K562 (cell line): ENCODE results near the gene DNAJB1.

ENCODE experiments used
- CBFB ChIP-seq: sonication (generic); formaldehyde crosslinking; IDR thresholded peaks from 2 replicates; pipeline ENCODE4 v1.4.0; 2020; ENCODE audit warnings: mild to moderate bottlenecking, missing genetic modification reagents
- E4F1 ChIP-seq: fragments of 250-450 bp; sonication (Bioruptor Pico); IDR thresholded peaks from 2 replicates; pipeline ENCODE4 v1.5.0; 2021; ENCODE audit warnings: mild to moderate bottlenecking, borderline replicate concordance
- HDAC6 ChIP-seq: IDR thresholded peaks from 2 replicates; pipeline ENCODE4 v1.6.1; 2012; ENCODE audit warnings: low read depth, mild to moderate bottlenecking, control low read depth, inconsistent platforms, low read length, moderate library complexity
- HNRNPLL ChIP-seq: fragments of 200-400 bp; formaldehyde crosslinking; IDR thresholded peaks from 2 replicates; pipeline ENCODE4 v1.6.1; 2017; ENCODE audit warnings: low read length, low read depth, mild to moderate bottlenecking; ENCODE audit not compliant: poor library complexity, severe bottlenecking
- NCOA4 ChIP-seq: fragments of 450-650 bp; IDR thresholded peaks from 2 replicates; pipeline ENCODE4 v1.6.1; 2018; ENCODE audit warnings: mild to moderate bottlenecking; ENCODE audit not compliant: partially characterized antibody
- POLR2A ChIP-seq: fragments of 450-650 bp; conservative IDR thresholded peaks from 2 replicates; pipeline ENCODE4 v1.6.1; 2016
- POLR2AphosphoS5 ChIP-seq: IDR thresholded peaks from 2 replicates; pipeline ENCODE4 v1.6.1; 2011; ENCODE audit warnings: mild to moderate bottlenecking, low read depth, low read length, moderate library complexity; ENCODE audit not compliant: control insufficient read depth, insufficient read depth
- TAF7 ChIP-seq: fragments of 450-650 bp; IDR thresholded peaks from 2 replicates; pipeline ENCODE4 v1.6.1; 2016; ENCODE audit warnings: missing genetic modification characterization, missing compliant biosample characterization
- U2AF1 ChIP-seq: fragments of 200-400 bp; formaldehyde crosslinking; optimal IDR thresholded peaks from 2 replicates; pipeline ENCODE3; 2017; ENCODE audit warnings: mild to moderate bottlenecking, low read depth, low read length, moderate library complexity
- YY1 ChIP-seq, 3 experiments: IDR thresholded peaks; 2 replicates each; pipeline ENCODE4 v1.6.1; 2011; ENCODE audit warnings: low read length in 2 of 3, mild to moderate bottlenecking in 2 of 3, moderate library complexity in 2 of 3, borderline replicate concordance in 1 of 3, control low read depth in 1 of 3, low read depth in 1 of 3; ENCODE audit not compliant: insufficient read depth in 3 of 3, insufficient replicate concordance in 2 of 3, control insufficient read depth in 1 of 3, insufficient read length in 1 of 3; ENCODE audit errors: extremely low read depth in 1 of 3
- ZFP91 ChIP-seq: sonication (generic); formaldehyde crosslinking; IDR thresholded peaks from 2 replicates; pipeline ENCODE4 v1.8.0; 2022; ENCODE audit warnings: mild to moderate bottlenecking, missing genetic modification reagents
- ZNF280B ChIP-seq: fragments of 250-450 bp; sonication (Bioruptor Pico); IDR thresholded peaks from 2 replicates; pipeline ENCODE4 v1.5.1; 2021; ENCODE audit warnings: mild to moderate bottlenecking
- ZSCAN29 ChIP-seq: fragments of 450-650 bp; IDR thresholded peaks from 2 replicates; pipeline ENCODE4 v1.6.1; 2017
- TF ChIP-seq, protein P1 (sequence below), 3 experiments: IDR thresholded peaks in 2 of 3; conservative IDR thresholded peaks in 1 of 3; 2 replicates each; pipeline ENCODE4 v1.5.1; 2011 to 2012; ENCODE audit warnings: low read length in 3 of 3, mild to moderate bottlenecking in 3 of 3, control low read depth in 2 of 3, improper control_type of control experiment in 1 of 3, inconsistent platforms in 1 of 3, low read depth in 1 of 3, mixed read lengths in 1 of 3, moderate library complexity in 1 of 3; ENCODE audit not compliant: insufficient read depth in 2 of 3

DNA sequence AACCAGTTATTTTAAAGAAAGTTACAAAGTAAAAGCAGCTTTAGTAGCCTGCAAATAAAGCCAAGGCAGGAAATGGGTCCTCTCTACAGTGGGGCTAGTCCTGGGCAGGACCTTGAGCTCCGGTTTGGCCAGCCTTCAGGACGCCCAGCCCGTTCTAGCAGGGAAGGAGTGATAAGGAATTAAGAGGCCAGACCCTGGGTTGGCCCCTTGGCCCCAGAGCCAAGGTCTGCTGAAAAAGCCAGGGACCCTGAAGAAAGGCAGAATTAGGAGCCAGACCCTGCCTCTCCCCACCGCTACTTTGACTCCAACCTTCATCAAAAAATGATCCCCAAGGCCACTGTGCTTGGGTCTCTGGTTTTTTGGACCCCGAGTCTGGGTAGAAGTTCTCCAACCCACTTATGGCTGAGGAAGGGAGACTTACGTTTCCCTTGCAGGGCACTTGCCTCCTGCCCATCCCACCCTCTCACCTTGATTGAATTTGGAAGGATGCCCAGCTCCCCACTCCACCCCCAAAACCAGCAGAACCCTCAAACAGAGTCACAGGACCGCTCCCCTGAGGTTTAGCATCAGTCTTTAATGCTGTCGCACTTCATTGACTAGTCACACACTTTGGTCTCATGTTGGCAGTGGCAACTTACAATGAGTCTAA lies 3.9 kb downstream of the DNAJB1 start:
- TF ChIP-seq CBFB (CRISPR knock-in tag): no peak
- TF ChIP-seq TAF7: no peak
- peak; percentile 29; the same call in 1 of the 2 replicates for TF ChIP-seq POLR2A
- no peak for TF ChIP-seq NCOA4
- TF ChIP-seq E4F1: no peak
- TF ChIP-seq, protein P1, sequence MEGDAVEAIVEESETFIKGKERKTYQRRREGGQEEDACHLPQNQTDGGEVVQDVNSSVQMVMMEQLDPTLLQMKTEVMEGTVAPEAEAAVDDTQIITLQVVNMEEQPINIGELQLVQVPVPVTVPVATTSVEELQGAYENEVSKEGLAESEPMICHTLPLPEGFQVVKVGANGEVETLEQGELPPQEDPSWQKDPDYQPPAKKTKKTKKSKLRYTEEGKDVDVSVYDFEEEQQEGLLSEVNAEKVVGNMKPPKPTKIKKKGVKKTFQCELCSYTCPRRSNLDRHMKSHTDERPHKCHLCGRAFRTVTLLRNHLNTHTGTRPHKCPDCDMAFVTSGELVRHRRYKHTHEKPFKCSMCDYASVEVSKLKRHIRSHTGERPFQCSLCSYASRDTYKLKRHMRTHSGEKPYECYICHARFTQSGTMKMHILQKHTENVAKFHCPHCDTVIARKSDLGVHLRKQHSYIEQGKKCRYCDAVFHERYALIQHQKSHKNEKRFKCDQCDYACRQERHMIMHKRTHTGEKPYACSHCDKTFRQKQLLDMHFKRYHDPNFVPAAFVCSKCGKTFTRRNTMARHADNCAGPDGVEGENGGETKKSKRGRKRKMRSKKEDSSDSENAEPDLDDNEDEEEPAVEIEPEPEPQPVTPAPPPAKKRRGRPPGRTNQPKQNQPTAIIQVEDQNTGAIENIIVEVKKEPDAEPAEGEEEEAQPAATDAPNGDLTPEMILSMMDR (IDR thresholded peaks at IDR 0.05 in 2 of 3, conservative IDR thresholded peaks at IDR 0.05 in 1 of 3; ENCODE audit: insufficient read depth in 2 of 3, low read depth in 1 of 3, low read length in 3 of 3): no peak
- TF ChIP-seq ZSCAN29: no peak
- TF ChIP-seq U2AF1: no peak
- TF ChIP-seq POLR2AphosphoS5: peak; percentile 32
- TF ChIP-seq HDAC6: no peak
- TF ChIP-seq HNRNPLL: no peak
- no peak for TF ChIP-seq YY1 (IDR thresholded peaks at IDR 0.05; ENCODE audit: borderline replicate concordance in 1 of 3, control insufficient read depth in 1 of 3, extremely low read depth in 1 of 3, insufficient read depth in 3 of 3, insufficient read length in 1 of 3, insufficient replicate concordance in 2 of 3, low read depth in 1 of 3, low read length in 2 of 3)
- no peak for TF ChIP-seq ZNF280B (CRISPR knock-in tag)
- TF ChIP-seq ZFP91: no peak
